Muscle layer of colon (tissue), 2 donors: ENCODE data around the gene CSNK1A1L.

Experiments
- H3K27ac ChIP-seq: one replicate; pipeline ENCODE4 v1.7.0; 2013; ENCODE audit warnings: low read depth, mild to moderate bottlenecking, low read length, moderate library complexity
- H3K27me3 ChIP-seq, 2 donors: one replicate each; pipeline ENCODE4 v1.7.0; 2013; ENCODE audit warnings: low read length in 2 of 2, mild to moderate bottlenecking in 2 of 2; ENCODE audit not compliant: insufficient read depth in 2 of 2, control insufficient read depth in 1 of 2
- H3K36me3 ChIP-seq: one replicate; pipeline ENCODE4 v1.7.0; 2013; ENCODE audit warnings: mild to moderate bottlenecking, low read length; ENCODE audit not compliant: insufficient read depth
- H3K4me1 ChIP-seq: one replicate; pipeline ENCODE4 v1.7.0; 2013; ENCODE audit warnings: mild to moderate bottlenecking, low read length; ENCODE audit not compliant: insufficient read depth
- H3K4me3 ChIP-seq, 2 donors: one replicate each; pipeline ENCODE4 v1.7.0; 2013; ENCODE audit warnings: low read length in 2 of 2, low read depth in 1 of 2, mild to moderate bottlenecking in 1 of 2, moderate library complexity in 1 of 2
- H3K9ac ChIP-seq: one replicate; pipeline ENCODE4 v1.7.0; 2013; ENCODE audit warnings: low read length
- H3K9me3 ChIP-seq: one replicate; pipeline ENCODE4 v1.7.0; 2013; ENCODE audit warnings: mild to moderate bottlenecking, low read length
- donor health status: abdominal sarcoma.
- donor health status: Adenocarcinoma of cecum.

The CSNK1A1L gene

GRCh38 chr13:37106642-37107041, 1.2 kb upstream of the CSNK1A1L start:
- peaks cover 15% of the 10 kb centered on the region for H3K4me1 ChIP-seq
- no peak overlapping the region for H3K4me3 ChIP-seq
- H3K36me3 ChIP-seq: no peaks in the 10 kb centered on the region
- H3K27ac ChIP-seq: no peak overlapping the region
- no peaks in the 10 kb centered on the region for H3K27me3 ChIP-seq
- H3K9ac ChIP-seq: no peak overlapping the region
- H3K9me3 ChIP-seq: no peaks in the 10 kb centered on the region

DNA sequence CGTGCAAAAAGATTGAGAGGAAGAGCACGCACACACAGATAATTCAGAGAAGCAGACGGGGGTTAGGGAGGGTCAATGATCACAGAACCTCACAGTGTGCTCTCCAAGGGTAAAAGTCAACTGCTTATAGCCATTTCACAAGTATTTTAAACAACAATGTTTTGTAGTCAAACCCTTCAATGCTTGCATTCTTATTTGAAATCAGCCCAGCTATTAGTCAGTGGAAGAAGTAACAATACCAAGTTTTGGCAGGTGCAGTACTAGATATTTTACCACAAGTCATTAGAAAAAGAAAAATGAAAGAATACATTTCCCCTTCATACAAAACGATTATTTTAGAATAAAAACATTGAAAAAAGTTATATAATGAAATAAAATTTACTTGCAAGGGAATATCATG, 2.6 kb downstream of the CSNK1A1L start:
- Histone ChIP-seq H3K27ac (no peak overlapping the region), H3K4me1 (peaks cover 8% of the 10 kb centered on the region), H3K9ac (no peak overlapping the region), H3K36me3 (no peaks in the 10 kb centered on the region), H3K4me3 (no peak overlapping the region), H3K27me3 (no peaks in the 10 kb centered on the region), H3K9me3 (no peaks in the 10 kb centered on the region)

- Histone ChIP-seq H3K27ac (no peak overlapping the region), H3K9ac (no peak overlapping the region), H3K36me3 (no peaks in the 10 kb centered on the region), H3K9me3 (no peaks in the 10 kb centered on the region), H3K4me3 (no peak overlapping the region), H3K27me3 (no peaks in the 10 kb centered on the region), H3K4me1 (peaks cover 4% of the 10 kb centered on the region)
These were observed 4.3 kb downstream of the CSNK1A1L start for GRCh38 chr13:37101201-37101600.

GRCh38 chr13:37100731-37101130, 4.7 kb downstream of the CSNK1A1L start:
- Histone ChIP-seq H3K9ac (no peak overlapping the region), H3K27me3 (no peaks in the 10 kb centered on the region), H3K27ac (no peak overlapping the region), H3K9me3 (no peaks in the 10 kb centered on the region), H3K36me3 (no peaks in the 10 kb centered on the region), H3K4me3 (no peak overlapping the region), H3K4me1 (peaks cover 4% of the 10 kb centered on the region)

DNA sequence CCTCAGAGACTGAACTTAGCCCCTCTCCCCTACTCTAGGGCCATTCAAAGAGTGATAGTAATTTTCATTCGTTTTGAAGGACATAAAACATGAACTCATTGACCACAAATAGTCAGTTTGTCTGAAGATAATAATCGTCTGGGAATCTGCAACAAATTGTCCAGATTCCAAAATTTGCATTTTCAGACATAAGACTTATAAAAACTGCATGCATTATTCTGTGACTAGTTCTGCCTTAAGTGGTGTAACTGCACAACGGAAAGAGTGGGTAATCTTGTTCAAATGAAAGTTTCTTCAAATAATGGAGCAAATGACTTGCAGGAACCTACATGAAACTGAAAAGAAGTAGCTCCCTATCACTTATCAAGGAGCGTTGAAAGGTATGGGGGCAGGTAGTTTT, 8.4 kb downstream of the CSNK1A1L start:
- H3K9ac ChIP-seq: no peak overlapping the region
- no peak overlapping the region for H3K27ac ChIP-seq
- H3K27me3 ChIP-seq: no peaks in the 10 kb centered on the region
- H3K4me3 ChIP-seq: no peak overlapping the region
- no peaks in the 10 kb centered on the region for H3K36me3 ChIP-seq
- H3K9me3 ChIP-seq: no peaks in the 10 kb centered on the region
- H3K4me1 ChIP-seq: peaks cover 3% of the 10 kb centered on the region

DNA sequence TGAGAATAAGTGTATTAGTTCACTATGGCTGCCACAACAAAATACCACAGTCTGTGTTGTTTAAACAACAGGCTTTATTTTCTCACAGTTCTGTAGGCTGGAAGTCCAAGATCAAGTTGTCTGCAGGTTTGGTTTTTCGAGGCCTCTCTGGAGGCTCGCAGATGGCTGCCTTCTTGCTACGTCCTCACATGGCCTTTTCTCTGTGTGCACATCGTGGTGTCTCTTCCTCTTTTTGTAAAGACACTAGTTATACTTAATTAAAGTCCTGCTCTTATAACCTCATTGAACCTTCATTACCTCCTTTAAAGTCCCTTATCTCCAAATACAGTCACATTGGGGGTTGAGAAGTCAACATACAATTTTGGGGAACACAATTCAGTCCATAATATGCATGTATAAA, 10.6 kb downstream of the CSNK1A1L start:
- Histone ChIP-seq H3K9ac (no peak overlapping the region), H3K27ac (no peak overlapping the region), H3K4me1 (no peaks in the 10 kb centered on the region), H3K4me3 (no peak overlapping the region), H3K9me3 (no peaks in the 10 kb centered on the region), H3K36me3 (no peaks in the 10 kb centered on the region), H3K27me3 (no peaks in the 10 kb centered on the region)

- H3K27me3 ChIP-seq: no peaks in the 10 kb centered on the region
- H3K36me3 ChIP-seq: no peaks in the 10 kb centered on the region
- no peaks in the 10 kb centered on the region for H3K4me1 ChIP-seq
- no peak overlapping the region for H3K4me3 ChIP-seq
- H3K9ac ChIP-seq: no peak overlapping the region
- no peak overlapping the region for H3K27ac ChIP-seq
- H3K9me3 ChIP-seq: no peaks in the 10 kb centered on the region
These were observed 11.4 kb downstream of the CSNK1A1L start for GRCh38 chr13:37094099-37094498.

GRCh38 chr13:37091835-37092234, 13.6 kb downstream of the CSNK1A1L start:
- H3K27me3 ChIP-seq: no peaks in the 10 kb centered on the region
- H3K4me1 ChIP-seq: no peaks in the 10 kb centered on the region
- H3K9ac ChIP-seq: no peak overlapping the region

DNA sequence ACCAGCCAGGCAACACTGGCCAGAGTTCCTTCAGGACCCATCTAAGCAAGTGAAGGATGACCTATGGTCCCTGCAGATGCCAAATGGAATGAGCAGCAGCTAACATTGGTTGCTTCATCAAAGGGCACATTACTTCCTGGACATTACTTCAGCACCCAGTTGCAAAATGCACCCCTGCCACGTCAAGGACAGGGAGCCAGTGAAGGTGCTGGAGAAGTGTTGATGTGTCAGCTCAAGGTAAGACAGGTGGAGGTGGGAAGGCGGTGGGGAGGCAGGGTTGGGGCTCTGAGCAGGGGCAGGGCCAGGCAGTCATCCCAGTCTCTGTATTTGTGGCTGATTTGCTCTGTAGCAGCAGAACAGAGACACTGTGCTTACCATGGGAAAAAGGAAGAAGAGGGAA, 14.6 kb downstream of the CSNK1A1L start:
- H3K9me3 ChIP-seq: no peaks in the 10 kb centered on the region
- H3K4me3 ChIP-seq: no peak overlapping the region
- H3K4me1 ChIP-seq: no peaks in the 10 kb centered on the region
- H3K36me3 ChIP-seq: no peaks in the 10 kb centered on the region
- no peak overlapping the region for H3K27ac ChIP-seq
- H3K9ac ChIP-seq: no peak overlapping the region
- no peaks in the 10 kb centered on the region for H3K27me3 ChIP-seq

More at GRCh38 chr13:37091835-37092234, 13.6 kb downstream of the CSNK1A1L start:
- Histone ChIP-seq H3K36me3 (no peaks in the 10 kb centered on the region), H3K27ac (no peak overlapping the region), H3K9me3 (no peaks in the 10 kb centered on the region), H3K4me3 (no peak overlapping the region)

- no peak overlapping the region for H3K27ac ChIP-seq
- H3K4me3 ChIP-seq: no peak overlapping the region
- no peak overlapping the region for H3K9ac ChIP-seq
These were observed 16.0 kb downstream of the CSNK1A1L start for GRCh38 chr13:37089495-37089894.

GRCh38 chr13:37087486-37087885, 18.0 kb downstream of the CSNK1A1L start:
- H3K27ac ChIP-seq: no peak overlapping the region
- H3K27me3 ChIP-seq: no peaks in the 10 kb centered on the region
- H3K36me3 ChIP-seq: no peaks in the 10 kb centered on the region
- no peak overlapping the region for H3K4me3 ChIP-seq
- H3K9ac ChIP-seq: no peak overlapping the region
- H3K9me3 ChIP-seq: no peaks in the 10 kb centered on the region
- H3K4me1 ChIP-seq: no peaks in the 10 kb centered on the region

More at GRCh38 chr13:37089495-37089894, 16.0 kb downstream of the CSNK1A1L start:
- Histone ChIP-seq H3K27me3 (no peaks in the 10 kb centered on the region), H3K9me3 (no peaks in the 10 kb centered on the region), H3K4me1 (no peaks in the 10 kb centered on the region), H3K36me3 (no peaks in the 10 kb centered on the region)

DNA sequence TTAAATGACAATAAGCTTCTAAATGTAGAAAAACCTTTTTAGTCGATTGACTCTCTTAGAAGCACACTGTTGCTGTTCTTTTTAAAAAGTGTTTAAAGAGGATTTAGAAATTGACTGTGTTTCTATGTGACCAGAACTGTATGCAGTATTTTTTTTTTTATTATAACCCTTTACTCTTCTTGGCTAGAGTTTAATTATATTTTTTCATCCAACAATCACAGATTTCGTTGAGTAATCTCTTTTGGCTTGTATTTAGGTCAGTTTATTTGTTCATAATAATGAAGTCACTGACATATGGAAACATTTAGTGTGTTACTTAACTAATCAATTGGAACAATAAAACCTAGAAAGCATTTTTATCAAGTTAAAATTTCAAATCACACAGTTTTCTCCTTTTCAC, 19.9 kb downstream of the CSNK1A1L start:
- no peak overlapping the region for H3K9ac ChIP-seq
- H3K27ac ChIP-seq: no peak overlapping the region
- no peaks in the 10 kb centered on the region for H3K4me1 ChIP-seq
- H3K4me3 ChIP-seq: no peak overlapping the region
- no peaks in the 10 kb centered on the region for H3K9me3 ChIP-seq
- no peaks in the 10 kb centered on the region for H3K36me3 ChIP-seq
- no peaks in the 10 kb centered on the region for H3K27me3 ChIP-seq
